GM18861 (cell line): ENCODE results near the gene NUCB2.

Source experiments
- ATAC-seq: cut with Tn5 transposase; IDR thresholded peaks from one replicate; pipeline ENCODE4 v1.9.1; 2021; ENCODE audit not compliant: unreplicated experiment

Gene NUCB2

DNA sequence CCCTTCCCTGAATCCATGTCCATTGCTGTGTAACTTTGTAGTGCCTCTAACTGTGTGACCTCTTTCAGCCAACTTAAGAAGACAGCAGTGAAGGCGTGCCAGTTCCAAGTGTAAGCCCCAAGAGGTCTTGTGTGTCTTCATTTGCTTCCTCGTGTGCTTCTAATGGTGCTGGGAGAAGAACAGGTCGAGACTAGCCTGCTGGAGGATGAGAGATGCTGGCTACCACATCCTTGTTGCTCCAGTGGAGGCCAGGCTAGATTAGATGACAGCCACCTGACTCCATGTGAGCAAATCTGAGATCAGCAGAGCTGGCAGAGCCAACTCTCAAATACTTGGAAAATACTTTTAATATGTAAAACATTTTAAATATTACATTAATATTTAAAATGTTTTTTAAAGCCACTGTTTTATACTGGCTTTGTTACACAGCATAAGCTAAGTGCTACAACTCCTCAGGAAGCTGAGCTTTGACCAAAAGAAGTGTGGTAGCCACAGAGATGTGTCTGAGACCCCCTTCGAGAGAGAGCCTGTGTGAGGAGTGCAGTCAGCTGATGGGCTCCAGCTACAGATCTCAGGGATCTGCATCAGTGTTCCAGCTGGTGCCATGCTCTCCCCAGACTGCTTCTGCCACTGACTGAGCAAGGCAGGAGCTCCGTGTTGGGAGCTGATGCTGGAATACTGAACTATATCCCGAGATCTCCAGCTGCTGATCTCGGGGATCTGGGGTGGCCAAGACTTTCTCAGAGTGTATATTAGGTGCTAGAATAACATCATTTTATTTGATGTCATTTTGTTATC is 103.0 kb downstream of the NUCB2 start:
- no peak for ATAC-seq

DNA sequence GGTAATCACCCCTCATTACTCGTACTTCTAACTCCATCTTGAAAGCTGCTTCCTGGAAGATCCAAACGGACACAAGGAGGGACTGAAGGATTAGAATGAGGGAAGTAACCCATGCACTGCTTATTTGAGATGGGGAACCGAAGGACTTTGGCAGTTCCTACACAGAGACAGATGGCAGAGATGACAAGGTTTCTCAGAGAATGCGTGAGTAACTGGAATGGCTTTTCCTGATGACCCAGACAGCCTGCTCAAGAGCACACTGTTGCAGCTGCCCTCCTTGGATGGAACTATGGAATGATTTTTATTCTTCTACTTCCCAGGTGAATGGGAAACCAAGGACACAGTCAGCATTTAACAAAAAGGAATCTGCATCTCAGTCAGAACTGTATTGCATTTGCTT is 104.6 kb downstream of the NUCB2 start:
- no peak for ATAC-seq
